NCI-H187 treated with DMSO at 0.1 percent for 48 hours (cell line): ENCODE data around the gene PLXNA2.

Source experiments
- DNase-seq: peaks from one replicate; lab custom pipeline; 2025; lab: John Stamatoyannopoulos, UW

The PLXNA2 gene

GRCh38 chr1:208222376-208223126 is 21.6 kb downstream of the PLXNA2 start:
- DNase-seq = no peak

DNA sequence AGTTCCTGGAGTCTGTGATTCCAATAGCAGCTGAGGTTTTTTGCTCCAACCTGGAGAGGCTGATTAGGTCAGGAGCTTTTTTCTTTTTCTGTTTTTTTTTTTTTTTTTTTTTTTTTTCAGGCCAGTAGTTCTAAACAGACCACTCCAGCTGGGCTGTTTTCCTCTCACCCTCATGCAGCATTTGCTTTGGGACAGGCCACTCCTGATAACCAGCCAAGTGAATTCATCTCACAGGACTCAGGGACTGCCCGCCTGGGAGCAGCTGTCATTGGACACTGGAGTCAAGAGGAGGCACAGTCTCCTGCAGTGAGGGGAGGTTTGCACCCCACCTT is 22.9 kb downstream of the PLXNA2 start:
- no peak for DNase-seq

GRCh38 chr1:208219659-208220282 is 24.4 kb downstream of the PLXNA2 start:
- DNase-seq = no peak

GRCh38 chr1:208219098-208219658 is 25.0 kb downstream of the PLXNA2 start:
- no peak for DNase-seq

DNA sequence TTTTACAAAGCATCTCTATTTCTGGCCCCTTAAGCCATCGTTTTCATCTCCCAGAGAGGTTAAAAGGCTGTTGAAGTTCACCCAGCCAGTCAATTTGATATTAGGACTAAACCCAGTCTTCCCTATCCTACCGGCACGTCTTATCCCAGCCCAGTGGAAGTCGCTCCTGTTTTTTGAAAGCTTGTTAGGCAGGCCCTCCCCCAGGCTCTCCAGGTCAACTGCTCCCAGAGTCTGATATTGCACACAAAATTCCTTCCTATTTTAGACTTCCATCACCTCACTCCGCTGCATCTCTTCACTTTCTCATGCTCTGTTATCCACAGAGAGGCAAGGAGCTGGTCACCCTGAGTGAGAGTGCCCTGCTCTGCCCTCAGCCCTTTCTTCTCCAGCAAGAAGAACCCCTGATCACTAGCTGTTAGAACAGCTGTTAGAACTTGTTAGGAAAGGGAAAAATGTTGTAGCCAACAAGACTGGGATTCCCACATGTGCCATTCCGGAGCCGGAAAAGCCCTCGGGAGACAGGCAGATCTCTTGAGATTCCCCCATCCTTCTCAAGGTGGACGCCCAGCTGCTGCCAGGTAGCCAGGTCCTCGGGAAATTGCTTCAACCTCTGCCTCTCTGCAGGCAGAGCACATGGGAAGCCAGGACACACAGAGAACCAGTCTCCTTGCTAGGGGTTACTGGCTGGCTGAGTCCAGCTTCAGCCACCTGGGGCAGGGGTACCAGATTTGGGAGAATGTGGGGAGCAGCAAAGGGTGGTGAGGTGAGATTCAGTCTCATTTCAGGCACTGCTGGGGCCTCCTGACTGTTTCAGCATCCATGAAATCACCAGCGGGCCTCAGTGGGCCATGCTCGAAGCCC is 25.7 kb downstream of the PLXNA2 start:
- DNase-seq = no peak

- DNase-seq = no peak
These were observed 26.4 kb downstream of the PLXNA2 start for GRCh38 chr1:208217781-208218180.

- DNase-seq = no peak
These were observed 27.4 kb downstream of the PLXNA2 start for GRCh38 chr1:208216806-208217205.

DNA sequence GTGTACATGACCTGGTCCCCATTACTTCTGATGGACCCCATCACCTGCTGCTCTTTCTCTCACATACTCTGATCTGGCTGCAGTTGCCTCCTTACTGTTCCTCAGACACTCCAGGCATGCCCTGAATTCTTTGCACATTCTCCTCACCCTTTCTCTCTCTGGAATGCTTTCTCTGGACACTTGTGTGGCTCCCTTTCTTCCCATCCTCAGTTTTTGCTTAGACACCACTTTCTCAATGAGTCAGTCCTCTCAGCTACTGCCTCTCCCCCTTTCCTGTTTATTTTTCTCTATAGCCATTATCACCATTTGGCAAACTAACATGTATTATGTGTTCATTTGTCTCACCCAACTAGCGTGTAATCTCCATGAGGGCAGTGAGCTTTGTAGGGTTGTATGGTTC is 28.1 kb downstream of the PLXNA2 start:
- no peak for DNase-seq

- DNase-seq = no peak
These were observed 28.8 kb downstream of the PLXNA2 start for GRCh38 chr1:208215393-208215792.

DNA sequence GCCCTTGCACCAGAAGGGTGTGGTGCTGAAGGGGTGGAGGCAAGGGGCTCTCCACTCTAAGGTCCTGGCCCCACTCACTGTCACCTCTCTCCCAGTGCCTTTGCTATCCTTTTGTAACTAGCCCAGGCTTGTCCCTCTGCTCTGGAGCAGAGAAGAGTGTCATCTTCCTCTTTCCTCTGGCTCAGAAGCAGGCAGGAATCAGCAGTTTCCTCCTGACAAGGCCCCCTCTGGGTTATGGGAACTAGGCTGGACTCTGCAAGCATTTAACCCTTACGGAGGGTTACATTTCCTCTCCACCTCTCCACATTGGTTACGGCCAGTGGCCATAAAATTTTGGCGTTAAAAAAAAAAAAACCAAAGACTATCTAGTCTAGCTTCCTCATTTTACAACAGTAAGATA is 30.4 kb downstream of the PLXNA2 start:
- no peak for DNase-seq

DNA sequence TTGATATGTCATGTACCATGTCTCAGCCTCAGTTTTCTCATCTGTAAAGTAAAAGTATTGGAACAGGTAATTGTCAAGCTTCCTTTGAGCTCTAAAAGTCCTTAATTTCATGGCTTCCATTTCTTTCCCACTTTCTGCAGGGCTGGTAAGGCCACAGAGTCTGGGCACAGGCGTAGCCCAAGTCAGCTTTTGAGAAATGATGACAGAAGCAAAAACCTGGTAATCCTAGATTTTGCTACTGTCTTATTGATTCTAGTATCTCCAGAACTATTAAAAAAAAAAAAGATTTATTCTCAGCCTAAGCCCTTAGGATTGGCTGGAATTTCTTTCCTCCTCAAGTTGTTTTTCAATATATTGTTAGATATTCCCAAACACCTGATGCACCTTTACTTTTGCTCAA is 31.3 kb downstream of the PLXNA2 start:
- DNase-seq = no peak

- no peak for DNase-seq
These were observed 32.0 kb downstream of the PLXNA2 start for GRCh38 chr1:208211921-208212843.

GRCh38 chr1:208209896-208210589 is 34.1 kb downstream of the PLXNA2 start:
- DNase-seq = no peak

DNA sequence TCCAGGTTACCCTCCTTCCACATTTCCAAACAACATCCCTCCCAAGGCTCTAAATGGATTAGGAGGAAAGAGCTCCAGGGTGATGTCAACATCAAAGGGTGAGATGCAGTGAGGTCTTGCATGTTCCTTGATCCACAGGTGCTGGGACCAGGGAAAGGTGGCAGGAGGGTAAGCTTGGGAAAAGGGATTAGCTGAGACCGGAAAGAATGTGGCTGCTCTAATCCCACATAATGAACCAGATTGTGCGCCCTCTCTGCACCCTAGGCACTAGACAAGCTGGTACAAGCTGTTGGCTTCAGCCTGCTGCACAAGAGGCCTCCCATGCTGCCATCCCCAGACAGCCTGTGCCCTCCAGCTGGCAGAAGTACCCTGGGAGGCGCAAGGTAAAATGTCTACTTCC is 34.9 kb downstream of the PLXNA2 start:
- no peak for DNase-seq

- DNase-seq = no peak
These were observed 36.1 kb downstream of the PLXNA2 start for GRCh38 chr1:208208132-208208487.

GRCh38 chr1:208207388-208208131 is 36.6 kb downstream of the PLXNA2 start:
- no peak for DNase-seq

DNA sequence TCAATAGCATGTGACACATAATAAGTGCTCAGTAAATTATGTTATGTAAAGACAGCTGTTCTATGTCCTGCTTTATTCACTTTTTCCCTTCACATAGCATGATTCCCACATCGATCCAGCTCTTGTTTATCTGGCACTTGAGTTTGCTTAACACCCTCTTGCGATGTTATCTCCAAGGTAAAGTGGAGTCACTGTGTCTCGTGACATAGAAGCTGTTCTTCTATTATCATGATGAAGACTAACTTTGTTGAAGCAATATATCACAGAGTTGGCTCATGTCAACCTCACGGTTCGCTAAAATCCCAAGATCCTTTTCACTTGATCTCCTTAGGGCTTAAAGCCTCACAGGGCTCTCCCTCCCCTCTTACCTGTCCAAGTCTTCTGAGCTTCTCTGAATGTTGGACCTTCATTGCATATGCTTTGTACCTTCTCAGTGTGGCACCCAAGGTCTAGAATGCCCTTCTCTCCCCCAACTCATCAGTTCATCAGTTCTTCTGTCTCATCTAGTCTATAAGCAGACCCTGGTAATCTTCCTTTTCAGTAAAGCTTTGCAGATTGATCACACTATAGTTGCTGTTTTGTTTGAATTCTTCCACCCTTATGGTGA is 38.0 kb downstream of the PLXNA2 start:
- no peak for DNase-seq

GRCh38 chr1:208205216-208206013 is 38.8 kb downstream of the PLXNA2 start:
- no peak for DNase-seq

- DNase-seq = no peak
These were observed 39.4 kb downstream of the PLXNA2 start for GRCh38 chr1:208204779-208205178.
